ENCODE measurements around the gene ONECUT1.

- TF ChIP-seq CTCF (IDR thresholded peaks at IDR 0.05) (peak in 5 of 6 experiments; percentile 67 to 91 (median 79)), POLR2A (IDR thresholded peaks at IDR 0.05) (no peak)
Measured at GRCh38 chr15:52735231-52736089, 54.7 kb downstream of the ONECUT1 start.

All from thyroid gland (tissue), 4 donors.